K562 (cell line): ENCODE data around the gene PRLH. TPM values are rescaled to one million over a fixed set of nuclear protein-coding genes. Genes with fewer than 3 reads are reported as not detected.

Experiments
- ATAC-seq: fragments of 200-7000 bp; cut with Tn5 transposase; 3 replicates; pipeline ENCODE4 v1.9.1; 2020; ENCODE audit warnings: moderate library complexity
- BruUV-seq: library from RNA; stranded (reverse); fragments of 400-500 nt; replicated peaks from 2 replicates; lab custom pipeline; 2021; lab: Mats Ljungman, UMichigan
- CTCF ChIA-PET: fragments of 300-600 bp; formaldehyde crosslinking; extraction: SDS; loops from one replicate; lab custom pipeline; 2021; ENCODE audit warnings: low intra/inter-chr PET ratio; lab: Yijun Ruan, JAX
- POLR2A ChIA-PET: fragments of 300-600, 350-650 bp; sonication (Branson Sonifier 250); formaldehyde crosslinking; extraction: SDS; loops from one replicate; lab custom pipeline; 2021; ENCODE audit warnings: antibody characterized with exemption, inconsistent platforms; lab: Yijun Ruan, JAX
- DNase-seq, 4 experiments: peaks; one replicate each; pipeline versions ENCODE4 v3.0.0 to v3.0.0-alpha.2; 2011 to 2018; ENCODE audit warnings: low spot score in 3 of 4, mixed read lengths in 3 of 4; ENCODE audit errors: extremely low read depth in 1 of 4
- FAIRE-seq: peaks from 2 replicates; lab custom pipeline; 2011; peaks lifted over from hg19 to GRCh38; lab: Jason Lieb, UNC
- H2AFZ ChIP-seq: 2 replicates; pipeline ENCODE4 v1.6.0; 2011; ENCODE audit warnings: low read depth, low read length, control low read depth, inconsistent platforms
- H3K27ac ChIP-seq: fragments of 200-600 bp; 3 replicates; pipeline ENCODE4 v1.8.0; 2011; ENCODE audit warnings: low read depth, mild to moderate bottlenecking, control low read depth, inconsistent platforms, low read length, moderate library complexity, mixed read lengths; ENCODE audit errors: extremely low read depth
- H3K27me3 ChIP-seq, 2 experiments: fragments of 300-600 bp in 1 of 2; 2 replicates in 1 of 2; 3 replicates in 1 of 2; pipeline versions ENCODE4 v1.6.0 to v1.8.0; 2011; ENCODE audit warnings: inconsistent platforms in 2 of 2, low read length in 2 of 2, mild to moderate bottlenecking in 1 of 2, mixed read lengths in 1 of 2, moderate library complexity in 1 of 2; ENCODE audit not compliant: control insufficient read depth in 2 of 2, insufficient read depth in 2 of 2
- H3K36me3 ChIP-seq: fragments of 300-600 bp; 3 replicates; pipeline ENCODE4 v1.8.0; 2011; ENCODE audit warnings: mild to moderate bottlenecking, low read length, inconsistent platforms; ENCODE audit not compliant: control insufficient read depth, insufficient read depth
- H3K4me1 ChIP-seq, 2 experiments: fragments of 200-600 bp in 1 of 2; replicated peaks in 1 of 2; 2 replicates in 1 of 2; 3 replicates in 1 of 2; pipeline versions ENCODE4 v1.5.1 to v1.8.0; 2011; ENCODE audit warnings: inconsistent platforms in 2 of 2, low read length in 2 of 2, mild to moderate bottlenecking in 1 of 2, mixed read lengths in 1 of 2, moderate library complexity in 1 of 2; ENCODE audit not compliant: control insufficient read depth in 2 of 2, insufficient read depth in 2 of 2
- H3K4me2 ChIP-seq: 2 replicates; pipeline ENCODE4 v1.6.1; 2011; ENCODE audit warnings: low read length, control low read depth, inconsistent platforms, mixed read lengths; ENCODE audit not compliant: insufficient read depth
- H3K4me3 ChIP-seq: fragments of 200-600 bp; sonication (generic), shearing (Covaris generic); 2 replicates; pipeline ENCODE4 v1.5.1; 2016; ENCODE audit warnings: control low read depth, inconsistent platforms
- H3K79me2 ChIP-seq: fragments of 200-600 bp; 3 replicates; pipeline ENCODE4 v1.8.0; 2011; ENCODE audit warnings: low read length, inconsistent platforms; ENCODE audit not compliant: control insufficient read depth, insufficient read depth
- H3K9ac ChIP-seq, 2 experiments: 2 replicates each; pipeline versions ENCODE4 v1.6.0 to v1.6.1; 2011; ENCODE audit warnings: low read depth in 2 of 2, low read length in 2 of 2, control low read depth in 1 of 2, inconsistent platforms in 1 of 2, mild to moderate bottlenecking in 1 of 2, mixed read lengths in 1 of 2; ENCODE audit not compliant: insufficient read depth in 1 of 2
- H3K9me1 ChIP-seq: one replicate; pipeline ENCODE4 v1.6.0; 2011; ENCODE audit warnings: inconsistent platforms, mild to moderate bottlenecking, low read length, moderate library complexity; ENCODE audit not compliant: control insufficient read depth, insufficient read depth
- H3K9me3 ChIP-seq: replicated peaks from 2 replicates; pipeline ENCODE4 v1.5.1; 2011; ENCODE audit warnings: low read depth, low read length, inconsistent platforms; ENCODE audit not compliant: control insufficient read depth, insufficient read depth
- H4K20me1 ChIP-seq: replicated peaks from 2 replicates; pipeline ENCODE4 v1.6.1; 2011; ENCODE audit warnings: low read length, inconsistent platforms, mixed read lengths; ENCODE audit not compliant: control insufficient read depth, insufficient read depth
- DACH1 ChIP-seq: fragments of 450-650 bp; IDR thresholded peaks from 2 replicates; pipeline ENCODE4 v1.6.1; 2018; ENCODE audit not compliant: partially characterized antibody
- E2F1 ChIP-seq: sonication (generic); formaldehyde crosslinking; IDR thresholded peaks from 2 replicates; pipeline ENCODE4 v1.8.1; 2023; ENCODE audit warnings: mild to moderate bottlenecking, missing genetic modification reagents, moderate library complexity
- FOXO4 ChIP-seq: fragments of 450-650 bp; formaldehyde crosslinking; IDR thresholded peaks from 2 replicates; pipeline ENCODE4 v1.4.0; 2020; ENCODE audit warnings: mild to moderate bottlenecking, moderate library complexity
- FUS ChIP-seq: fragments of 200-400 bp; formaldehyde crosslinking; optimal IDR thresholded peaks from 2 replicates; pipeline ENCODE3; 2017; ENCODE audit warnings: low read depth, low read length
- MYC ChIP-seq, 2 experiments: fragments of 250-450 bp in 1 of 2; sonication (Bioruptor Pico) in 1 of 2; IDR thresholded peaks; 2 replicates each; pipeline versions ENCODE4 v1.5.1 to v1.6.1; 2012 to 2021; ENCODE audit warnings: low read depth in 2 of 2, borderline replicate concordance in 1 of 2, improper control_type of control experiment in 1 of 2, low read length in 1 of 2, mild to moderate bottlenecking in 1 of 2, moderate library complexity in 1 of 2
- PKNOX1 ChIP-seq: fragments of 450-650 bp; IDR thresholded peaks from 2 replicates; pipeline ENCODE4 v1.6.1; 2016
- PPARD ChIP-seq: fragments of 250-450 bp; sonication (Bioruptor Pico); IDR thresholded peaks from 2 replicates; pipeline ENCODE4 v1.8.0; 2022; ENCODE audit warnings: inconsistent platforms, mild to moderate bottlenecking, moderate library complexity
- ZNF143 ChIP-seq: sonication (generic); formaldehyde crosslinking; IDR thresholded peaks from 2 replicates; pipeline ENCODE4 v1.9.0; 2022; ENCODE audit warnings: mild to moderate bottlenecking, missing genetic modification reagents
- ZNF232 ChIP-seq: sonication (generic); formaldehyde crosslinking; IDR thresholded peaks from 2 replicates; pipeline ENCODE4 v1.8.0; 2022; ENCODE audit warnings: mild to moderate bottlenecking, missing genetic modification reagents
- ZNF583 ChIP-seq: fragments of 250-450 bp; sonication (Bioruptor Pico); IDR thresholded peaks from 2 replicates; pipeline ENCODE4 v1.4.0; 2020
- ZNF609 ChIP-seq: sonication (generic); formaldehyde crosslinking; IDR thresholded peaks from 2 replicates; pipeline ENCODE4 v1.8.1; 2023; ENCODE audit warnings: missing genetic modification reagents, mild to moderate bottlenecking, borderline replicate concordance
- ZNF740 ChIP-seq, 3 experiments: fragments of 200-800 bp in 1 of 3; sonication (Bioruptor generic) in 1 of 3; sonication (generic) in 1 of 3; formaldehyde crosslinking in 1 of 3; IDR thresholded peaks; 2 replicates each; pipeline versions ENCODE4 v1.6.1 to v1.8.0; 2016 to 2022; ENCODE audit warnings: mild to moderate bottlenecking in 2 of 3, missing compliant biosample characterization in 2 of 3, missing genetic modification characterization in 2 of 3, missing genetic modification reagents in 1 of 3
- WGBS: fragments of 100-300 bp; shearing (Covaris generic); methylation state at CpG from one replicate; pipeline ENCODE4 v1.1.6; 2016; ENCODE audit warnings: low coverage, mixed read lengths; ENCODE audit not compliant: insufficient coverage; ENCODE audit errors: missing lambda C conversion rate; 5-methylcytosine and 5-hydroxymethylcytosine counted together
- in situ Hi-C: fragments of 300-500 bp; cut with MboI; formaldehyde crosslinking; loops from 4 replicates; pipeline ENCODE4 v1.15.0; 2018; ENCODE audit warnings: inconsistent platforms, mixed read lengths
- intact Hi-C: fragments of 100-400 bp; cut with micrococcal nuclease; formaldehyde crosslinking; loops from 2 replicates; pipeline ENCODE4 v1.14.2; 2022
- polyA plus RNA-seq, 8 experiments: library from polyadenylated mRNA; depleted of rRNA in 4 of 8; stranded (reverse) in 5 of 8; unstranded in 3 of 8; fragments of >200 nt; fragmentation: Nextera tagmentation in 2 of 8; fragmentation: Illumina TruSeq in 1 of 8; extraction: Ambion mirVana in 2 of 8; extraction: Trizol in 1 of 8; gene quantifications; 2 replicates each; pipeline versions ENCODE4 v1.2.1 to v1.2.3, GENCODE V29; 2011 to 2014; ENCODE audit warnings: inconsistent platforms in 1 of 8, missing spikeins in 1 of 8
- total RNA-seq, 7 experiments: library from RNA; depleted of rRNA in 6 of 7; stranded (reverse); fragments of >200 nt in 6 of 7; fragmentation: Illumina TruSeq in 2 of 7; extraction: Trizol in 2 of 7; gene quantifications; 2 replicates each; pipeline versions ENCODE4 v1.2.1 to v1.2.3, GENCODE V29; 2011 to 2021; ENCODE audit warnings: low replicate concordance in 1 of 7

The PRLH gene
- total and polyA plus RNA-seq, 9 of the 15 experiments (the other 6 are each of a cell fraction or from before 2014, with no cell fraction given): not detected

- Histone ChIP-seq H3K4me2 (no peak overlapping the region), H3K9me1 (no peaks in the 10 kb centered on the region), H4K20me1 (no peaks in the 10 kb centered on the region; the same call in 1 of the 2 replicates), H3K9ac (no peak overlapping the region), H3K36me3 (no peaks in the 10 kb centered on the region), H3K9me3 (no peaks in the 10 kb centered on the region), H3K27me3 (peaks cover 2 to 36% of the 10 kb centered on the region in 2 experiments; a peak in 4 of 5 replicates), H3K4me3 (no peak overlapping the region), H3K4me1 (no peaks in the 10 kb centered on the region), H3K27ac (no peak overlapping the region), H3K79me2 (no peaks in the 10 kb centered on the region), H2AFZ (no peak overlapping the region)
- intact Hi-C loops (no loop called here), in situ Hi-C loops (no loop called here)
- ChIA-PET CTCF (no interaction called here), POLR2A (no interaction called here)
- WGBS: 2% methylated on average over 14 of the region's 16 CpGs
- FAIRE-seq (no peak), DNase-seq (no peak), ATAC-seq (no peak)
- no TSS peak for BruUV-seq
- TF ChIP-seq E2F1 (CRISPR knock-in tag) (no peak), FUS (no peak), ZNF232 (no peak), FOXO4 (no peak), ZNF740 (CRISPR knock-in tag; IDR thresholded peaks at IDR 0.05) (no peak), ZNF740 (tag; IDR thresholded peaks at IDR 0.05) (no peak), PPARD (CRISPR knock-in tag) (no peak), ZNF583 (CRISPR knock-in tag) (no peak), ZNF143 (CRISPR knock-in tag) (no peak), ZNF609 (CRISPR knock-in tag) (no peak), PKNOX1 (no peak), MYC (IDR thresholded peaks at IDR 0.05; ENCODE audit: low read depth, low read length) (no peak), MYC (CRISPR knock-in tag; IDR thresholded peaks at IDR 0.05; ENCODE audit: borderline replicate concordance, low read depth) (no peak), DACH1 (no peak)
Measured at GRCh38 chr2:237551071-237551574, 15.3 kb upstream of the PRLH start.
